ENCODE results near the gene ECM1. TPM values are rescaled to one million over a fixed set of nuclear protein-coding genes. Genes with fewer than 3 reads are reported as not detected.

The ECM1 gene
- total RNA-seq, 1 experiment from 2014 or later: 1.4 TPM

DNA sequence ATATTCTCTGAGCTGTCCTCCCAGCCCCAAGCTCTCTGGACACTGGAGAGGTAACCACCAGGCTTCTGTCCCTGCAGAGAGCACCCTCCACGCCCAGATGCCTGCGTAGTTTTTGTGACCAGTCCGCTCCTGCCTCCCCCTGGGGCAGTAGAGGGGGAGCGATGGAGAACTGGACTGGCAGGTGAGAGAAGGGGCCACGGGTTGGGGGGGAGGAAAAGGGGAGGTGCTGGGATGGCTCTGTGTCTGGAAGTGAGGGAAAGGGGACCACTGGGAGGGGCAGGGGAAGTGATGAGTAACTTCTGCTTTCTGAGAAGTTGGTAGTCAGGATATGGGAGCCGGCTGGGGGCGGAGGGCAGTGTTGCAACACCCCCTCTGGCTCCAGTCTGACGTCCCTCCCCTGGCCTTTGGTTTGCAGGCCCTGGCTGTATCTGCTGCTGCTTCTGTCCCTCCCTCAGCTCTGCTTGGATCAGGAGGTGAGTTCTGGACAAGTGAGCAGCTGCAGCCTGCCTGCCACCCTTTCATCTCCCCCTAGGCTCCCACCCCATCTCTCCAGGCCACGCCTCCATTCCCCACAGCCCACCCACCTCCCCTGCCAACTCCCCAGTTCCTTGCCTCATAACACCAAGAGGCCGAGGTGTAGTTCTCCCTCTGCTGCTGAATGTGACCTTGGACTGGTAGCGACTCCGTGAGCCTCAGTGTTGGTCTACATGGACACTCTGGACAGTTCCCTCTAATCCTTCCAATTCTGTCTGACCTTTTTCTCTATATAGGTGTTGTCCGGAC is 44.4 kb downstream of the ECM1 start:
- H3T11ph ChIP-seq (ENCODE audit: low read length): no peak overlapping the region
- WGBS (ENCODE audit: extremely low coverage, insufficient read length, low lambda C conversion rate): no CpG with 5 or more reads among the region's 13 CpGs
- H4K8ac ChIP-seq (replicated peaks; ENCODE audit: insufficient read length, low read depth, low read length): no peak overlapping the region
- H3K23ac ChIP-seq (ENCODE audit: insufficient read length, low read depth, low read length): no peak overlapping the region
- peak; percentile 46 for DNase-seq
- no peak overlapping the region; the same call in 1 of the 2 replicates for H2BK15ac ChIP-seq (ENCODE audit: low read depth, low read length)
- no peak overlapping the region for H3K4me2 ChIP-seq (ENCODE audit: insufficient read depth, insufficient read length, low read length)
- H3K9me3 ChIP-seq (ENCODE audit: control insufficient read depth, low read depth, low read length): no peaks in the 10 kb centered on the region
- Mint-ChIP-seq H3K36me3 (ENCODE audit: insufficient read depth in 1 of 3, low read depth in 3 of 3) (peaks cover 5% of the 10 kb centered on the region in 3 experiments; a peak in 6 of 7 replicates), H3K9me3 (no peaks in the 10 kb centered on the region), H3K4me3 (peak overlapping the region in 1 of 2 experiments; percentile 36; a peak in 1 of 5 replicates), H3K27me3 (ENCODE audit: low read depth) (peaks cover 32% of the 10 kb centered on the region), H3K27ac (peak overlapping the region in 2 of 3 experiments; percentile 18 to 25; a peak in 1 of 7 replicates), H3K4me1 (peaks cover 18 to 42% of the 10 kb centered on the region in 2 experiments)
- TF ChIP-seq CTCF (conservative IDR thresholded peaks at IDR 0.05): no peak
- no peak overlapping the region for H3K4ac ChIP-seq (ENCODE audit: low read depth, low read length)
- peaks cover 10% of the 10 kb centered on the region for H3K23me2 ChIP-seq (ENCODE audit: insufficient read length, low read depth, low read length, poor library complexity, severe bottlenecking)
- H3K27ac ChIP-seq (ENCODE audit: insufficient read length, low read depth, low read length): no peak overlapping the region
- no peak overlapping the region for H2AK5ac ChIP-seq (ENCODE audit: insufficient read length, low read length)
- no peak overlapping the region for H3K18ac ChIP-seq (ENCODE audit: insufficient read length, low read depth, low read length)
- no peak overlapping the region for H4K91ac ChIP-seq (ENCODE audit: insufficient read length, low read depth, low read length)
- no peaks in the 10 kb centered on the region for H4K20me1 ChIP-seq (ENCODE audit: control insufficient read depth, insufficient read depth, insufficient read length)
- peaks cover 3% of the 10 kb centered on the region; the same call in 1 of the 2 replicates for H3K4me1 ChIP-seq (ENCODE audit: insufficient read depth, low read length)
- H4K5ac ChIP-seq (ENCODE audit: insufficient read length, low read depth, low read length): no peak overlapping the region
- no peak overlapping the region for H2BK120ac ChIP-seq (ENCODE audit: low read depth, low read length, poor library complexity, severe bottlenecking)
- H3K79me1 ChIP-seq (ENCODE audit: insufficient read depth, low read depth, low read length, poor library complexity, severe bottlenecking): no peaks in the 10 kb centered on the region
- no peak overlapping the region for H2BK5ac ChIP-seq (ENCODE audit: insufficient read length, low read length)
- no peak overlapping the region for H3K56ac ChIP-seq (ENCODE audit: insufficient read length, low read depth, low read length)
- H3K14ac ChIP-seq (ENCODE audit: insufficient read depth, low read length): no peak overlapping the region
- no peak overlapping the region for H2AFZ ChIP-seq (ENCODE audit: low read length)
- H3K9ac ChIP-seq (ENCODE audit: extremely low read depth, insufficient read length, low read length): no peak overlapping the region
- H3K27me3 ChIP-seq (ENCODE audit: insufficient read depth, low read length): peaks cover 3% of the 10 kb centered on the region; the same call in 1 of the 2 replicates
- H2BK20ac ChIP-seq (ENCODE audit: low read depth, low read length, poor library complexity, severe bottlenecking): no peak overlapping the region
- no peak overlapping the region for H2BK12ac ChIP-seq (ENCODE audit: insufficient read length, low read depth, low read length)
- H3K79me2 ChIP-seq (ENCODE audit: insufficient read depth, low read length): no peaks in the 10 kb centered on the region

Measured in H9 (cell line).